ENCODE measurements around the gene RNPEPL1.

Gene RNPEPL1

DNA sequence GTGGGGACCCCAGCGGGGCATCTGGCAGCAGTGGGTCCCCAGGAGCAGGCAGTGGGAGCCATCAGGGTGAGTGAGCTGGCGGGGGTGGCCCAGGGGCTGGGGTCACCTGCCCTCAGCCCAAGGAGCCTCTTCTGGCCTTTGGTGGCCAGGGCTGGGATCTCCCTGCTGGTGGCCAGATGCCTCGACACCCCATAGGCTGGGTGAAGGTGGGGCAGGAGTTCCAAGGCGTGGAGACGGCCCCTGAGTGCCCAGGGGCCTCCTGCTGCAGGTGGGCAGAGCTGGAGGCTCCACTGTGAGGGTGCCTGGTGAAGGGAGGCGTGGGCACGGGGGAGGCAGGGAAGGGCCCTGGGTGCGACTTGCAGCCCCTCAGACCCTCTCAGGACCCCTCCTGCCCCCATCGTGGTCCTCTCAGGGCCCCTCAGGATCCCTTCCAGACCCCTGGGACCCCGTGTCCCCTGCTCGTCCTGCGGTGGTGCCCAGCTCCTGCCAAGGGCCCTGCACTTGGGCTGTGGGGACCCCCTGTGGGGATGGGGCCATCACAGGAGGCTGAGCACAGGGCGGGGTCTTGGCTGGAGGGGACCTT, 52.0 kb downstream of the RNPEPL1 start:
- Histone ChIP-seq H3K23ac (ENCODE audit: low read depth, low read length, poor library complexity) (no peak overlapping the region), H3K4me1 (ENCODE audit: control insufficient read depth in 2 of 2, insufficient read depth in 1 of 2, low read depth in 1 of 2, low read length in 2 of 2) (peaks cover 5 to 6% of the 10 kb centered on the region in 2 donors), H2BK15ac (ENCODE audit: low read length) (no peak overlapping the region), H3K36me3 (replicated peaks in 1 of 2; ENCODE audit: control insufficient read depth in 2 of 2, insufficient read depth in 2 of 2, low read length in 2 of 2) (no peaks in the 10 kb centered on the region), H3K4ac (ENCODE audit: low read length) (no peak overlapping the region), H3K79me1 (ENCODE audit: low read depth, low read length) (no peaks in the 10 kb centered on the region), H2AK5ac (ENCODE audit: low read depth, low read length) (peak overlapping the region; percentile 88), H3K4me3 (ENCODE audit: low read length in 2 of 2) (no peak overlapping the region), H4K8ac (ENCODE audit: low read depth, low read length) (no peak overlapping the region), H3K4me2 (ENCODE audit: insufficient read depth, low read length, poor library complexity, severe bottlenecking) (no peak overlapping the region), H3K18ac (ENCODE audit: low read length) (no peak overlapping the region), H4K91ac (ENCODE audit: low read depth, low read length, poor library complexity) (no peak overlapping the region), H3K9ac (ENCODE audit: low read depth, low read length, poor library complexity) (no peak overlapping the region), H3K27ac (replicated peaks; ENCODE audit: low read length) (no peak overlapping the region), H2BK5ac (ENCODE audit: low read length) (peak overlapping the region; percentile 39), H2BK120ac (ENCODE audit: low read depth, low read length) (no peak overlapping the region), H2BK12ac (ENCODE audit: low read length) (peak overlapping the region; percentile 58), H3K9me3 (replicated peaks in 1 of 2; ENCODE audit: control insufficient read depth in 2 of 2, insufficient read depth in 1 of 2, low read depth in 1 of 2, low read length in 2 of 2) (peaks cover 5 to 9% of the 10 kb centered on the region in 2 donors), H3K27me3 (ENCODE audit: control insufficient read depth in 3 of 3, insufficient read depth in 3 of 3, low read depth in 1 of 3, low read length in 3 of 3) (no peaks in the 10 kb centered on the region), H3K14ac (ENCODE audit: low read length) (peak overlapping the region; percentile 38), H2AFZ (ENCODE audit: low read length) (no peak overlapping the region)
- WGBS, 2 donors (ENCODE audit: extremely low coverage in 2 of 2, insufficient read length in 2 of 2, insufficient replicate concordance in 1 of 2): no CpG with 5 or more reads among the region's 13 CpGs
- no peak for DNase-seq (ENCODE audit: low spot score)

GRCh38 chr2:240620859-240621258, 52.6 kb downstream of the RNPEPL1 start:
- Histone ChIP-seq H3K18ac (ENCODE audit: low read length) (no peak overlapping the region), H2AFZ (ENCODE audit: low read length) (no peak overlapping the region), H3K4me2 (ENCODE audit: insufficient read depth, low read length, poor library complexity, severe bottlenecking) (no peak overlapping the region), H2BK120ac (ENCODE audit: low read depth, low read length) (no peak overlapping the region), H3K9ac (ENCODE audit: low read depth, low read length, poor library complexity) (no peak overlapping the region), H2AK5ac (ENCODE audit: low read depth, low read length) (peak overlapping the region; percentile 88), H4K8ac (ENCODE audit: low read depth, low read length) (no peak overlapping the region), H4K91ac (ENCODE audit: low read depth, low read length, poor library complexity) (no peak overlapping the region), H2BK12ac (ENCODE audit: low read length) (no peak overlapping the region), H2BK5ac (ENCODE audit: low read length) (no peak overlapping the region), H2BK15ac (ENCODE audit: low read length) (no peak overlapping the region), H3K79me1 (ENCODE audit: low read depth, low read length) (no peaks in the 10 kb centered on the region), H3K27ac (replicated peaks; ENCODE audit: low read length) (no peak overlapping the region), H3K36me3 (replicated peaks in 1 of 2; ENCODE audit: control insufficient read depth in 2 of 2, insufficient read depth in 2 of 2, low read length in 2 of 2) (no peaks in the 10 kb centered on the region), H3K27me3 (ENCODE audit: control insufficient read depth in 3 of 3, insufficient read depth in 3 of 3, low read depth in 1 of 3, low read length in 3 of 3) (no peaks in the 10 kb centered on the region), H3K9me3 (replicated peaks in 1 of 2; ENCODE audit: control insufficient read depth in 2 of 2, insufficient read depth in 1 of 2, low read depth in 1 of 2, low read length in 2 of 2) (peaks cover 5 to 9% of the 10 kb centered on the region in 2 donors), H3K4ac (ENCODE audit: low read length) (no peak overlapping the region), H3K4me1 (ENCODE audit: control insufficient read depth in 2 of 2, insufficient read depth in 1 of 2, low read depth in 1 of 2, low read length in 2 of 2) (peaks cover 5 to 6% of the 10 kb centered on the region in 2 donors), H3K14ac (ENCODE audit: low read length) (no peak overlapping the region), H3K23ac (ENCODE audit: low read depth, low read length, poor library complexity) (no peak overlapping the region), H3K4me3 (ENCODE audit: low read length in 2 of 2) (no peak overlapping the region)
- no peak for DNase-seq (ENCODE audit: low spot score)
- no CpG with 5 or more reads among the region's 7 CpGs for WGBS, 2 donors (ENCODE audit: extremely low coverage in 2 of 2, insufficient read length in 2 of 2, insufficient replicate concordance in 1 of 2)

DNA sequence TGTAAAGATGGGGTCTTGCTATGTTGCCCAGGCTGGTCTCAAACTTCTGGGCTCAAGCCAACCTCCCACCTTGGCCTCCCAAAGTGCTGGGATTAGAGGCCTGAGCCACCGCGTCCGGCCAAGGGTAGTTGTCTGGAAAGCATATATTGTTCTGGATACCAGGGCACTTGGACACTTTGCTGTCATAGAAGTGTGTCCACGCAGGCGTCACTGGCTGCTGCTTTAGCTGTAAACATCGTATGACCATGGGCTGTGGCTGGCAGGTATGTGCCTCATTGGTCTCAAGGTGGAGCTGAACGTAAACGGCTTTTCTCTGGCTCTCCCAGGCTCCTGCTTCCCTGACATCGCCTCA, 53.8 kb downstream of the RNPEPL1 start:
- no peak overlapping the region for H3K27ac ChIP-seq (replicated peaks; ENCODE audit: low read length)
- H3K4ac ChIP-seq (ENCODE audit: low read length): no peak overlapping the region
- H3K9ac ChIP-seq (ENCODE audit: low read depth, low read length, poor library complexity): no peak overlapping the region
- no peak overlapping the region for H2BK5ac ChIP-seq (ENCODE audit: low read length)
- H4K91ac ChIP-seq (ENCODE audit: low read depth, low read length, poor library complexity): no peak overlapping the region
- H3K79me1 ChIP-seq (ENCODE audit: low read depth, low read length): no peaks in the 10 kb centered on the region
- peaks cover 5 to 10% of the 10 kb centered on the region in 2 donors for H3K4me1 ChIP-seq (ENCODE audit: control insufficient read depth in 2 of 2, insufficient read depth in 1 of 2, low read depth in 1 of 2, low read length in 2 of 2)
- no peak overlapping the region for H2BK120ac ChIP-seq (ENCODE audit: low read depth, low read length)
- peaks cover 3 to 9% of the 10 kb centered on the region in 2 donors for H3K9me3 ChIP-seq (replicated peaks in 1 of 2; ENCODE audit: control insufficient read depth in 2 of 2, insufficient read depth in 1 of 2, low read depth in 1 of 2, low read length in 2 of 2)
- no peak overlapping the region for H3K18ac ChIP-seq (ENCODE audit: low read length)
- H3K14ac ChIP-seq (ENCODE audit: low read length): no peak overlapping the region
- DNase-seq (ENCODE audit: low spot score): no peak
- no peaks in the 10 kb centered on the region for H3K36me3 ChIP-seq (replicated peaks in 1 of 2; ENCODE audit: control insufficient read depth in 2 of 2, insufficient read depth in 2 of 2, low read length in 2 of 2)
- no peak overlapping the region for H3K23ac ChIP-seq (ENCODE audit: low read depth, low read length, poor library complexity)
- H2BK15ac ChIP-seq (ENCODE audit: low read length): no peak overlapping the region
- no peaks in the 10 kb centered on the region for H3K27me3 ChIP-seq (ENCODE audit: control insufficient read depth in 3 of 3, insufficient read depth in 3 of 3, low read depth in 1 of 3, low read length in 3 of 3)
- no peak overlapping the region for H3K4me3 ChIP-seq (ENCODE audit: low read length in 2 of 2)
- no peak overlapping the region for H3K4me2 ChIP-seq (ENCODE audit: insufficient read depth, low read length, poor library complexity, severe bottlenecking)
- no peak overlapping the region for H2AK5ac ChIP-seq (ENCODE audit: low read depth, low read length)
- no peak overlapping the region for H4K8ac ChIP-seq (ENCODE audit: low read depth, low read length)
- H2BK12ac ChIP-seq (ENCODE audit: low read length): no peak overlapping the region
- peak overlapping the region; percentile 75 for H2AFZ ChIP-seq (ENCODE audit: low read length)
- whole genome bisulfite sequencing, 2 donors (ENCODE audit: extremely low coverage in 2 of 2, insufficient read length in 2 of 2, insufficient replicate concordance in 1 of 2): no CpG with 5 or more reads among the region's 9 CpGs

DNA sequence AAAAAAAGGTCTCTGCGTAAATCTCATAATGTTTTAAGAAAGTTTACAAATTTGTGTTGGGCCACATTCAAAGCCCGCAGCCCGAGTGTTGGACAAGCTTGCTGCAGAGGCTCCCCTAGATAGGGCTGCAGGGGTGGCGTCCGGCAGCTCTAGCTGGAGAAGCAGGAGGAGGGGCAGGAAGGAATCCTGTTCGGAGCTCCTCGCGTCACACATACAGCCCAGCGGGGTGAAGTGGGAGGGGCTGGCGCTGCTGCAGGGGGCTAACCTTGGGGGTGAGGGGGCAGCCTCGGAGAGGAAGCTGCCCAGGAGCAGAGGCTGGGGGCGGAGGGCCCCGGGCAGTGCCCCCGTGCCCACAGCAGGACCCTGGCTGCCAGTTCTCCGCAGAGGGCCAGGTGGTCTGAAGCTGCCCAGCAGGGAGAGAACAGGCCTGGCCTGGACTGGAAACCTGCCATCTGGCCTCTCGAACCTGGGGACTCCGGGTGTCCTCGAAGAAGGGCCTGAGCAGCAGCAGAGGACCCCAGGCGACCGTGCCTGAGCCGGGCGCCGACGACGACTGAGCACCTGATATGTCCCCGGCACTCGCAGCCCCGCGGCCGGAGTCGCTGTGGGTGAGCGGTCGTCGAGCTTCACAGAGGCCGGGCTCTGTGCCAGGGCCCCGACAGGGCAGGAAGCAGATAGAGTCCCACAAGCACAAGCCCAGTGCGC, 54.4 kb downstream of the RNPEPL1 start:
- no peak for DNase-seq (ENCODE audit: low spot score)
- WGBS, 2 donors (ENCODE audit: extremely low coverage in 2 of 2, insufficient read length in 2 of 2, insufficient replicate concordance in 1 of 2): no CpG with 5 or more reads among the region's 37 CpGs

More for the DNA sequence above, 54.4 kb downstream of the RNPEPL1 start:
- Histone ChIP-seq H2BK15ac (ENCODE audit: low read length) (no peak overlapping the region), H4K91ac (ENCODE audit: low read depth, low read length, poor library complexity) (peak overlapping the region; percentile 53), H3K27ac (replicated peaks; ENCODE audit: low read length) (no peak overlapping the region), H3K4me3 (ENCODE audit: low read length in 2 of 2) (no peak overlapping the region), H3K4ac (ENCODE audit: low read length) (no peak overlapping the region), H3K18ac (ENCODE audit: low read length) (no peak overlapping the region), H3K4me2 (ENCODE audit: insufficient read depth, low read length, poor library complexity, severe bottlenecking) (no peak overlapping the region), H3K79me1 (ENCODE audit: low read depth, low read length) (no peaks in the 10 kb centered on the region), H2AK5ac (ENCODE audit: low read depth, low read length) (peak overlapping the region; percentile 21), H2BK5ac (ENCODE audit: low read length) (no peak overlapping the region), H3K9me3 (replicated peaks in 1 of 2; ENCODE audit: control insufficient read depth in 2 of 2, insufficient read depth in 1 of 2, low read depth in 1 of 2, low read length in 2 of 2) (peaks cover 2 to 4% of the 10 kb centered on the region in 2 donors), H3K23ac (ENCODE audit: low read depth, low read length, poor library complexity) (no peak overlapping the region), H3K9ac (ENCODE audit: low read depth, low read length, poor library complexity) (no peak overlapping the region), H3K14ac (ENCODE audit: low read length) (peak overlapping the region; percentile 82), H3K4me1 (ENCODE audit: control insufficient read depth in 2 of 2, insufficient read depth in 1 of 2, low read depth in 1 of 2, low read length in 2 of 2) (peaks cover 5 to 13% of the 10 kb centered on the region in 2 donors), H2AFZ (ENCODE audit: low read length) (peak overlapping the region; percentile 75), H2BK120ac (ENCODE audit: low read depth, low read length) (no peak overlapping the region), H4K8ac (ENCODE audit: low read depth, low read length) (no peak overlapping the region), H2BK12ac (ENCODE audit: low read length) (no peak overlapping the region), H3K36me3 (replicated peaks in 1 of 2; ENCODE audit: control insufficient read depth in 2 of 2, insufficient read depth in 2 of 2, low read length in 2 of 2) (no peaks in the 10 kb centered on the region), H3K27me3 (ENCODE audit: control insufficient read depth in 3 of 3, insufficient read depth in 3 of 3, low read depth in 1 of 3, low read length in 3 of 3) (no peaks in the 10 kb centered on the region)
